GM12873 (cell line): ENCODE results near the gene STAG3.
A peak's percentile ranks its signal among the peaks of the same experiment; 100 is the strongest.

Source experiments
- CTCF ChIP-seq: IDR thresholded peaks from 2 replicates; pipeline ENCODE4 v1.5.1; 2012; ENCODE audit warnings: low read depth, mild to moderate bottlenecking, moderate library complexity, low read length, control low read depth; ENCODE audit not compliant: insufficient read depth; ENCODE audit errors: missing control alignments

The STAG3 gene

GRCh38 chr7:100173806-100174495, 3.8 kb upstream of the STAG3 start:
- no peak for TF ChIP-seq CTCF

DNA sequence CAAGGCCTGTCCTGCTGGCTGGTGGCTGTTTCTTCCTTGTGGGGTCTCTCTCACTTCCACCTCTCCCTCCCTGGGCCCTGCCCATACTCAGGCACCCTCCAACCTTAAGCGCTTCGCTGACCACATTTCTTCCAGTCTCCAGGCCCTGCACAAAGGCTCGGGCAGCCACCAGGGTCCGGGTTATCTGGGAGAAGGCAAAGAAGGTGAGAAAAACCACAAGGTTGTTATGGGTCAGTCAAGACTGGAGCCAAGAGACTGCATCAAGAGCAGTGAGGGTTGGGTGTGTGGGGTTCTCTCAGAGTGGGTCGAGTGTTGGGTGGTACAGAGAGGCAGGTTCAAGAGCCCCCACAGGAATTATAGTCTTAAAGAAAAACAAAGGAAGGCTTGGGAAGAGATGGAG, 3.1 kb upstream of the STAG3 start:
- no peak for TF ChIP-seq CTCF

DNA sequence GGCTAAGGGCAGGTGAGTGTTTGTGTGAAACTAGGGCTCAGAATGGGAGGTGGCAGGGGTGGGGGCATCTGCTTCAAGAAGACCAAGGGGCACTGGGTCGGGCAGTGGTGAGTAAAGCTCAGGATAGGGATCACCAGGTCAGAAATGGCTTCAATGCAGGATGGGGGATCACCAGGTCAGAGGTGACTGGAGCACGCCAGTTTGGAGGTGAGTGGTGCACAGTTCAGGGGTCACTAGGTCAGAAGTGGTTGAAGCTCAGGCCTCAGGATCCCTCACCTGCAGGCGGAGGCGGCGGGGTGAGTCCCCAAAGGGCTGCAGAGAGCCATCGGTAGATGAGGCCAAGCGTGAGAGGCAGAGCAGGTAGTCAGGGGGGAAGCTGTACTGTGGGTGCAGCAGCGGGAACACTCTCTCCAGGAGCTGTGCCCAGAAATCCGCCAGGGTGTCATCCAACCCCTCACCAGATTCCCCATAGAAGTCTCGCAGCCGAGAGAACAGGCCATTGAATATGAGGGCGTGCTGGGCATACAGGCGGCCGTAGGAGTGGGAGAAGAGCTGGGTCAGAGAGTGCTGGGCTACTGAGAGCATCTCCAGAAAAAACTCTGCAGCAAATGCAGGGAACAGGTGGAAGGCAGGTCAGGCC, 2.3 kb upstream of the STAG3 start:
- TF ChIP-seq CTCF: no peak

DNA sequence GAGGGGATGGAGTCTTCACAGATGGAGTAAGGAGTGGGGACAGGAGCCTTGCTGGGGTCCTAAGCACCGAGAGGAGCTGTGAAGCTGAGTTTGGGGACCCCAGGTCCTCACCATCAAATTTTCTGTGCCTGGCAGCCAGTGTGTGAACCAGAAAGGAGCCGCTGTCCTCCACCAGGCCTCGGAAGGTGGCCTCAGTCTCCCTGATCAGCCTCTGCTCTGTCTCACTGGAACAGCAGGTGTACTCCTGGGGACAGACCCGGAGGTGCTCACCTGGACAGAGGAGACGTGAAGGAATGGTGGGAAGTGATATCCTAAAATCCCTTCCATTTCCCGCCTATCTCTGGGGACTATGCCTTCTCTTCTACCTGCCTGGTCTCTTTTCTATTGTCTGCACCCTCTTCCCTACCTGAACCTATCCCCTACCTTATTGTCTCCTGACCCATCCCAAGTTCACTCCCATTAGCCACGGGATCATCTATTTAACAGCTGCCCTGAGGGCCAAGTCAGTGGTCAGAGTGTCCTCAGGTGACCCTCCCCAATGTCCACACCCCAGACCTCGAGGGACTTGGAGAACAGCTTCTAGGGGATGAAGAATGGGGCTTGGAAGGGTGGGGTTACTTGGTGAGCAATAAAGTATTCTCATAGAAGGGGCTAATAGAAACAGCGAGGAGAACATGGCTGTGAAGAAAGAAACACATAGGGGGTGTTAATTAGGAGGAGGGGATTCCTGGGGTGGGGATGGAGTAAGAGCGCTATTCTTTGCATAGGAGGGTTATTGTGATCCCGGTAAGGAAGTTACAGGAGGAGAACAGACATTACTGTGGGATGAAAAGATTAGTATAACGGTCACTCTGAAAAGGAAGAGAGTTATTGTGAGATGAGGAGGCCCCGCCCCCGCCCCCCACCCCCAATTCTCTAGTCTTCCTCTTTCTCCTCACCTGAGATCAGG, 1.3 kb upstream of the STAG3 start:
- TF ChIP-seq CTCF: no peak

DNA sequence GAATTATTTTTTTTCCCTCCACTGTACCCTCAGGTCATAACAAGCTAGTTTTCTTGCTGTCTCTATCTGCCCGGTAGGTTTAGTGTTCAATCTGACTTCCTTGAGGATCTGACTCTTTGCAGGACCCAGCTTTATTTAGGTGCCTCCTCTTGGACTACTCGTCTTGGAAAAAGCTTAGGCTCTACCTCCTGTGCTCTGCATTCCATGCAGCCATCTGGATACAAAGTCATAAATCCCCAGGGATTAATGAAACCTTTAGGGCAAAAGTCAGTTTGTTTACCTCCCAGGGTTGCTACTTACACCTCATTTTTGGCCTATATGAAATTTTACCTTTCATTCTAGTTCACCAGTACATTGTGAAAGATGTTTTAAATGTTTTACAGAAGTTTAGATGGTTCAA, 8.0 kb downstream of the STAG3 start:
- no peak for TF ChIP-seq CTCF

- TF ChIP-seq CTCF: peak; percentile 38
These were observed 11.3 kb downstream of the STAG3 start for GRCh38 chr7:100189061-100189460.

GRCh38 chr7:100190048-100190711, 12.5 kb downstream of the STAG3 start:
- peak; percentile 58 for TF ChIP-seq CTCF
